Ovary (tissue), 3 donors: ENCODE results near the gene RAET1G.
"Not testable (repeated sequence)": the region's sequence is repeated elsewhere in the genome, so short reads cannot be mapped to it uniquely, and the experiment has no call there.

ENCODE experiments used
- EP300 ChIP-seq: sonication (generic); formaldehyde crosslinking; IDR thresholded peaks from one replicate; pipeline ENCODE4 v1.6.1; 2017; ENCODE audit warnings: antibody characterized with exemption
- TF ChIP-seq, protein P1 (sequence below), 3 donors: fragments of 450-650 bp in 2 of 3; fragments of 200-600 bp in 1 of 3; IDR thresholded peaks; one replicate each; pipeline versions ENCODE4 v1.5.1 to v1.8.0; 2016 to 2022; ENCODE audit warnings: antibody characterized with exemption in 3 of 3, mild to moderate bottlenecking in 1 of 3
- donor health status: DM: no; HTN: no; CAD: no.

- TF ChIP-seq EP300: not testable (repeated sequence)
- TF ChIP-seq, protein P1, sequence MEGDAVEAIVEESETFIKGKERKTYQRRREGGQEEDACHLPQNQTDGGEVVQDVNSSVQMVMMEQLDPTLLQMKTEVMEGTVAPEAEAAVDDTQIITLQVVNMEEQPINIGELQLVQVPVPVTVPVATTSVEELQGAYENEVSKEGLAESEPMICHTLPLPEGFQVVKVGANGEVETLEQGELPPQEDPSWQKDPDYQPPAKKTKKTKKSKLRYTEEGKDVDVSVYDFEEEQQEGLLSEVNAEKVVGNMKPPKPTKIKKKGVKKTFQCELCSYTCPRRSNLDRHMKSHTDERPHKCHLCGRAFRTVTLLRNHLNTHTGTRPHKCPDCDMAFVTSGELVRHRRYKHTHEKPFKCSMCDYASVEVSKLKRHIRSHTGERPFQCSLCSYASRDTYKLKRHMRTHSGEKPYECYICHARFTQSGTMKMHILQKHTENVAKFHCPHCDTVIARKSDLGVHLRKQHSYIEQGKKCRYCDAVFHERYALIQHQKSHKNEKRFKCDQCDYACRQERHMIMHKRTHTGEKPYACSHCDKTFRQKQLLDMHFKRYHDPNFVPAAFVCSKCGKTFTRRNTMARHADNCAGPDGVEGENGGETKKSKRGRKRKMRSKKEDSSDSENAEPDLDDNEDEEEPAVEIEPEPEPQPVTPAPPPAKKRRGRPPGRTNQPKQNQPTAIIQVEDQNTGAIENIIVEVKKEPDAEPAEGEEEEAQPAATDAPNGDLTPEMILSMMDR (IDR thresholded peaks at IDR 0.05): not testable (repeated sequence)
Measured at GRCh38 chr6:149954984-149955653, 32.2 kb upstream of the RAET1G start.
